Prostate gland (tissue), 2 donors: ENCODE results near the gene SLC2A4RG. TPM values are rescaled to one million over a fixed set of nuclear protein-coding genes. Genes with fewer than 3 reads are reported as not detected.

ENCODE experiments used
- DNase-seq: peaks from one replicate; pipeline ENCODE4 v3.0.0-alpha.2; 2019; ENCODE audit warnings: low spot score
- H3K27ac ChIP-seq, 2 donors: fragments of 200-600 bp; sonication (generic); 2 replicates each; pipeline ENCODE4 v1.5.1; 2017 to 2019
- H3K27me3 ChIP-seq: fragments of 200-600 bp; sonication (generic); replicated peaks from 2 replicates; pipeline ENCODE4 v1.5.1; 2019; ENCODE audit not compliant: insufficient read depth
- H3K36me3 ChIP-seq, 2 donors: fragments of 200-600 bp; sonication (generic); 1 replicate in 1 of 2; 2 replicates in 1 of 2; pipeline versions ENCODE4 v1.5.1 to v1.8.1; 2017 to 2019
- H3K4me1 ChIP-seq: fragments of 200-600 bp; sonication (generic); replicated peaks from 2 replicates; pipeline ENCODE4 v1.5.1; 2019
- H3K4me3 ChIP-seq, 2 donors: fragments of 200-600 bp; sonication (generic); 2 replicates each; pipeline ENCODE4 v1.5.1; 2017 to 2019
- H3K9me3 ChIP-seq: fragments of 200-600 bp; sonication (generic); 2 replicates; pipeline ENCODE4 v1.5.1; 2017
- POLR2A ChIP-seq: fragments of 450-650 bp; IDR thresholded peaks from one replicate; pipeline ENCODE4 v1.6.1; 2016; ENCODE audit warnings: antibody characterized with exemption, mild to moderate bottlenecking
- POLR2AphosphoS5 ChIP-seq: sonication (generic); formaldehyde crosslinking; IDR thresholded peaks from one replicate; pipeline ENCODE4 v1.6.1; 2017; ENCODE audit warnings: antibody characterized with exemption
- WGBS: methylation state at CpG from one replicate; pipeline ENCODE4 v1.1.5; 2018; 5-methylcytosine and 5-hydroxymethylcytosine counted together
- intact Hi-C: fragments of 100-400 bp; cut with DNase I; formaldehyde crosslinking; loops from one replicate; pipeline ENCODE4 v1.14.2; 2022
- total RNA-seq, 2 donors: library from RNA; depleted of rRNA; stranded (reverse); fragments of >200 nt; gene quantifications; one replicate each; pipeline ENCODE4 v1.1.0, GENCODE V29; 2016
- TF ChIP-seq, protein P1 (sequence below), 4 experiments: fragments of 200-600 bp in 2 of 4; fragments of 450-650 bp in 2 of 4; sonication (generic) in 2 of 4; IDR thresholded peaks; 1 replicate in 3 of 4; 2 replicates in 1 of 4; pipeline ENCODE4 v1.5.1; 2016 to 2019; ENCODE audit warnings: antibody characterized with exemption in 4 of 4, mild to moderate bottlenecking in 2 of 4, moderate library complexity in 2 of 4

Gene SLC2A4RG
- total RNA-seq, 2 donors from 2014 or later = 140 to 155 TPM

DNA sequence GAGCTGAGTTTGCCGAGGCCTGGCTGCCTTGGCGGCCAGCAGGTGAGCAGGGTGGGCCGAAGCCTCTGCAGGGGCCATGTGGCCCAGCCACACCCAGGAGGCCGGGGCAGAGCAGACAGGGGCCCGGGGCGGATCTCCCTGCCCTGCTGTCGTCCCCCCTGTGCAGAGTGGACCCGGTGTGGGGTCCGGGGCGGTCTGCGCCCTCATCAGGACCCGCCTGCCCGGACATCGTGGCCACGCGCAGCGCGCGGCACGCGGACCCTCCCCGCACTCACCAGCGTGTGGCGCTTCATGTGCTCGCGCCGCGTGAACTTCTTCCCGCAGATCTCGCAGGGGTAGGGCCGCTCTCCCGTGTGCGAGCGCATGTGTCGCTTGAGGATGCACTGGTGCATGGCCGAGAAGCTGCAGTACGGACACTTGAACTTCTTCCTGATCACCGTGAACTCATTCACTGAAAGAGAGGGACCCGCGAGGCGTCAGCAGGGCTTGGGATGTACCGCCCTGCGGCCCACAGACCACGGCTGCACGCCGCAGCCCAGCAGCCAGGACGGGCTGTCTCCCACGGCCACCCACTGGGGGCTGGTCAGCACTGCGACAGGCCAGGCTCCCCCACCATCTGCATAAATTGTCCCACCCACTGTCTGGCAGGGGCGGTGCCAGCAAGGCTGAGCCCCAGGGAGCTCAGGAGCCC is 13.0 kb downstream of the SLC2A4RG start:
- intact Hi-C loops = no loop called here
- no peak overlapping the region for H3K4me3 ChIP-seq
- TF ChIP-seq, protein P1, sequence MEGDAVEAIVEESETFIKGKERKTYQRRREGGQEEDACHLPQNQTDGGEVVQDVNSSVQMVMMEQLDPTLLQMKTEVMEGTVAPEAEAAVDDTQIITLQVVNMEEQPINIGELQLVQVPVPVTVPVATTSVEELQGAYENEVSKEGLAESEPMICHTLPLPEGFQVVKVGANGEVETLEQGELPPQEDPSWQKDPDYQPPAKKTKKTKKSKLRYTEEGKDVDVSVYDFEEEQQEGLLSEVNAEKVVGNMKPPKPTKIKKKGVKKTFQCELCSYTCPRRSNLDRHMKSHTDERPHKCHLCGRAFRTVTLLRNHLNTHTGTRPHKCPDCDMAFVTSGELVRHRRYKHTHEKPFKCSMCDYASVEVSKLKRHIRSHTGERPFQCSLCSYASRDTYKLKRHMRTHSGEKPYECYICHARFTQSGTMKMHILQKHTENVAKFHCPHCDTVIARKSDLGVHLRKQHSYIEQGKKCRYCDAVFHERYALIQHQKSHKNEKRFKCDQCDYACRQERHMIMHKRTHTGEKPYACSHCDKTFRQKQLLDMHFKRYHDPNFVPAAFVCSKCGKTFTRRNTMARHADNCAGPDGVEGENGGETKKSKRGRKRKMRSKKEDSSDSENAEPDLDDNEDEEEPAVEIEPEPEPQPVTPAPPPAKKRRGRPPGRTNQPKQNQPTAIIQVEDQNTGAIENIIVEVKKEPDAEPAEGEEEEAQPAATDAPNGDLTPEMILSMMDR (IDR thresholded peaks at IDR 0.05) = no peak
- TF ChIP-seq POLR2AphosphoS5 (no peak), POLR2A (no peak)
- no peak overlapping the region for H3K27ac ChIP-seq
- no peak for DNase-seq
- H3K36me3 ChIP-seq = no peaks in the 10 kb centered on the region
- H3K4me1 ChIP-seq = no peaks in the 10 kb centered on the region
- H3K27me3 ChIP-seq = no peaks in the 10 kb centered on the region
- no peaks in the 10 kb centered on the region for H3K9me3 ChIP-seq
- WGBS = 96% methylated on average over 37 of the region's 50 CpGs

DNA sequence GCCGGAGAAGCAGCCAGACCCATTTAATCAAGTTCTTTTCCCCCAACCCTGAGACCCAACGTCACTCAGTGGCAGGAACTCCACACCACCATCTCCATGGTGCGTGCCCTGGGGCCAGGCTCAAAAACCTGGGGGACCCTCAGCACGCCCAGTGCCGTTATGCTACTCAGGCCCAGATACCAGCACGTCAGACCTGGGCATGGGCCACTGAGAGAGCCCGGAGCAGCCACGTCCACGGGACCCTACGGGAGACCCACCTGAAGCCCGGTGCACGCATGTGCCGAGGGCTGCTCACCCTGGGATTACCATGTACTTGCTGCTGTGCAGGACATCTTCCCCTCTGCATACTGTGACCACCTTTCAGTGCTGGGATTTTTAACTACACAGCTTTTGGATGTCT is 13.8 kb downstream of the SLC2A4RG start:
- H3K27me3 ChIP-seq = no peaks in the 10 kb centered on the region
- no peak overlapping the region for H3K4me3 ChIP-seq
- H3K27ac ChIP-seq = no peak overlapping the region
- TF ChIP-seq POLR2AphosphoS5 (no peak), POLR2A (no peak)
- TF ChIP-seq, protein P1 (IDR thresholded peaks at IDR 0.05) = no peak
- no peak for DNase-seq
- no peaks in the 10 kb centered on the region for H3K4me1 ChIP-seq
- no peaks in the 10 kb centered on the region for H3K36me3 ChIP-seq
- intact Hi-C loops = no loop called here
- WGBS = 94% methylated on average over 13 of the region's 13 CpGs
- H3K9me3 ChIP-seq = no peaks in the 10 kb centered on the region

DNA sequence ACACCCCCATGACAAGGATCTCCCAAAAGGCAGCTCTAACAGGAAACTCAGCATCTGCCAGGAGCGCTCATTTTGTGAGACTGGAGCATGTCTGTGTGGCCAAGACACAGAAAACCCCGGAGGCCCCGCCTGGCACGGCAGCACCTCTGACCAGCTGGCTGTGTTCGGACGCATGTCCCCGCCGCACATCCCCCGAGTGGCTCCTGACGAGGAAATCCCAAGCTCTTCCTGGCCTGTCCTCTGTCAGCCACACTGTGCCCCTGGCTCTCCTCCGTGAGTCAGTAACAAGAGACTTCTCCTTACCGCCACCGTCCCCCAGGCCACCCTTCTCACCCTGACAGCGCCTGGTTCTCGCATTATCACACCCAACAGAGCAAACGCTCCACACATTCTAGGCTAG is 14.4 kb downstream of the SLC2A4RG start:
- Histone ChIP-seq H3K4me1 (no peaks in the 10 kb centered on the region), H3K36me3 (no peaks in the 10 kb centered on the region), H3K27ac (no peak overlapping the region), H3K27me3 (no peaks in the 10 kb centered on the region), H3K4me3 (no peak overlapping the region), H3K9me3 (no peaks in the 10 kb centered on the region)
- WGBS = 67% methylated on average over 16 of the region's 16 CpGs
- intact Hi-C loops = no loop called here
- no peak for DNase-seq
- TF ChIP-seq, protein P1 (IDR thresholded peaks at IDR 0.05) = no peak
- no peak for TF ChIP-seq POLR2A
- no peak for TF ChIP-seq POLR2AphosphoS5

GRCh38 chr20:63755933-63756647 is 16.5 kb downstream of the SLC2A4RG start:
- Histone ChIP-seq H3K4me1 (no peaks in the 10 kb centered on the region), H3K27me3 (no peaks in the 10 kb centered on the region), H3K9me3 (no peaks in the 10 kb centered on the region), H3K36me3 (no peaks in the 10 kb centered on the region), H3K4me3 (no peak overlapping the region), H3K27ac (no peak overlapping the region)
- no peak for DNase-seq
- WGBS = 73% methylated on average over 18 of the region's 18 CpGs
- intact Hi-C loops = no loop called here
- TF ChIP-seq POLR2A (no peak), POLR2AphosphoS5 (no peak)
- TF ChIP-seq, protein P1 (IDR thresholded peaks at IDR 0.05) = no peak

- intact Hi-C loops = no loop called here
- WGBS = 49% methylated on average over 8 of the region's 8 CpGs
- H3K36me3 ChIP-seq = no peaks in the 10 kb centered on the region
- TF ChIP-seq, protein P1 (IDR thresholded peaks at IDR 0.05) = no peak
- no peak for TF ChIP-seq POLR2A
- no peak for TF ChIP-seq POLR2AphosphoS5
- no peaks in the 10 kb centered on the region for H3K4me1 ChIP-seq
- no peak overlapping the region for H3K27ac ChIP-seq
- H3K4me3 ChIP-seq = no peak overlapping the region
- H3K9me3 ChIP-seq = no peaks in the 10 kb centered on the region
- H3K27me3 ChIP-seq = no peaks in the 10 kb centered on the region
- DNase-seq = no peak
Observed at GRCh38 chr20:63756648-63756991, 17.0 kb downstream of the SLC2A4RG start.
